HG03159 (cell line): ENCODE measurements around the gene CLINT1.

Experiments
- ATAC-seq: cut with Tn5 transposase; IDR thresholded peaks from one replicate; pipeline ENCODE4 v1.9.1; 2021; ENCODE audit warnings: mild to moderate bottlenecking, moderate library complexity; ENCODE audit not compliant: unreplicated experiment

CLINT1 gene

GRCh38 chr5:157821822-157822622, 36.9 kb downstream of the CLINT1 start:
- no peak for ATAC-seq

GRCh38 chr5:157821405-157821804, 37.5 kb downstream of the CLINT1 start:
- ATAC-seq: no peak

- no peak for ATAC-seq
These were observed 38.2 kb downstream of the CLINT1 start for GRCh38 chr5:157820593-157821252.

DNA sequence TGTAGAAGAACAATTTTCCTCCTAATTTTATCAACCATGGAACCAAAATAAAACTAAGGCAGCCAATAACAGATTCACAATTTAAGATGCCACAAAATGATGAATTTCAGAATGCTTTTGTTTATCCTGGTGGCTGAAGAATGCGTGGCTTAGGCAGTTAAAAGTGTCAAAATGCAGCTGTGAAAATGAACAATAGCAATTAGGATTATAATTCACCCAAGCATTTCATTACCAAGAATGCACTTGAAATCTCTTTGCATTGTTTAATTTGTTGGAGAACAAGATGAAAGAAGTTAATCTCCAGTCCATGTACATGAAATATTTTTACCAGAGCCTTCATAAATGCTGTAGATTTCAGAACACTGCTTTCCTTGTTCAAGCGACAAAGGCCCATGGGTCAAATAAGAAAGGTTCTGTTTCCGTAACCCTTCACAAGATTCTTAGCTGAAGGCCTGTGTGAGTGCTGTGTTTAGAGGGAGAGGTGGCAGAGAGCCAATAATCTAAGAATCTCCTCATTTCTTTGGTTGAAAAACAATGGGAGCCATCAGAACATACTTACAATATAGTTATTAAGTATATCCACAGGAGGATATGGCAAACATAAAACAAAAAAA, 39.3 kb downstream of the CLINT1 start:
- ATAC-seq: no peak

- no peak for ATAC-seq
These were observed 40.6 kb downstream of the CLINT1 start for GRCh38 chr5:157818368-157818767.

DNA sequence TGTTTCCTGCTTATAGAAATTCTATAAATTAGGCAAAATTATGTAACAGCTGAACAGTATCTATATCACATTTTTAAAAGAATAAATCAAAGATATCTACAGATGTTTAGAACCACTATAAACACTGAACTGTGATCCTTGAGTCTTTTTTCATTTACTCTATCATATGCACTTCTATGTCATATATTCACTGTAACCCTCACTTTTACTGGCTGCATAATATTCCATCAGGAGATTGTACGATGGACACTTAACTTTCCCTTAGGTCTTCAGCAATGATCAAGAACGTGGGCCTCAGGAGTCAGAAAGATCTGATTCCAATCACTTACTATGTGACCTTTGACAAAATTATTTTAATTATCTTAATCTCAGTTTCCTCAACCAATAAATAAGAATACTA, 41.0 kb downstream of the CLINT1 start:
- ATAC-seq: no peak

DNA sequence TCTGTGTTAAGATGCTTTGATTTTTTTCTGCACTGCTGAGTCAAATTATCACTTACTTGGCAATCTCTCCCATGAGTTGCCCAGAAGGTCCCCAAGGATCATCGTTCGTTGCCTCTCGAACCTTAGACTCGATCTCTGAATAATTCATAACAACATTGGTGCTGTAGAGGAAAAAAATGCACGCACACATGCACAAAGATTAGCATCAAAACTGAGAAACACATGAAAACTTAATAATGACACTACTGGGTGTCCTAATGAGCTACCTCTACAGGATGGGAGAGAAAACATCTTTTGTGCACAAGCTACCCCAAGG, 41.6 kb downstream of the CLINT1 start:
- ATAC-seq: no peak

DNA sequence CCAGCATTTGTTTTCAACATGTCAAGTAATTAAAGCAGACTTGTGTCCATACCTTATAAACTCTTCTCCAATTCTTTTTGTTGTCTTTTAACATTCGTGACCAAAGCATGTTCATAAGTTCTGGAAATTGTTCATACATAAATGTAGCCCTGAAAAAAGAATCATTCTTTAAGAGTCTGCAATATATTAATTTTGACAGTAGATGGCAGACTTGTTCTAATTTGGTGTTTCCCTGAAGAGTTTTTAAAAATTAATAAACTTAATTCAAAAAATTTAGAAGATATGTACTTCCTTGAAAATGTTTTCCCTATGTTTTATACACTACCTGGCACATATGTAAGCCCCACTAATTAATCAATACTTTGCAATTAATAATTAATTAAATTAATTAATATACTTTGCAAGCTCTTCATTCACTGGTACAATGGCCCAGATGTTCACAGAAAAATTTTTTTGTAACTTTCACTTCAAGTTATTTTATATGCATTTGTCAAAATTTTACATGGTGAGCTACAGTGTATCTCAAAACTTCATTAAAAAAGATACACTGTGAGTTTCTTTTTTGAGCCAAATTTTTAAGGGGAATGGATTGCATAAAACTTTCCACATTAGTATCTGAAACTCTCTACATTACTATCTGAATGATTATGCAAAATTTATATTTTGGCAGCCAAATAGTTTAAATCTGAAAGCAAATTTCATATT, 42.1 kb downstream of the CLINT1 start:
- no peak for ATAC-seq

- ATAC-seq: no peak
These were observed 46.9 kb downstream of the CLINT1 start for GRCh38 chr5:157812086-157812485.

DNA sequence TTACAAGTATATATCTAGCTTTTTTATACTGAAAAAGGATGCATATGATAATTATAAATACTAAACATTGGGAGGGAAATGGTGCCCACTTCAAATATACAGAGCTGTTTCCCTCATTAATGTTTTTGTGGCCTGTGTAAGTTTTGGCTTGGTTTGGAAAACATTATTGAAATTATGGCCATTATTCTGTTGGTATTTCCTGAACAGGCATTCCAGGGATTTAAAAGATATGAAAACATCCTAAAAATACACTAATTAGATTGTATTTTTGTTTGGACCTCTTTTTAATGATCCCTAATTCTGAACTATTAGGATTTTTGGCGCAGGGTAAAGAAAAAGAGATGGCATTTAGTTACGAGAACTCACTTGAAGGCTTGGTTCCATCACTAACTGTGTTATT, 50.9 kb downstream of the CLINT1 start:
- no peak for ATAC-seq

GRCh38 chr5:157802736-157803135, 56.2 kb downstream of the CLINT1 start:
- no peak for ATAC-seq

- ATAC-seq: no peak
These were observed 58.8 kb downstream of the CLINT1 start for GRCh38 chr5:157800137-157800536.

DNA sequence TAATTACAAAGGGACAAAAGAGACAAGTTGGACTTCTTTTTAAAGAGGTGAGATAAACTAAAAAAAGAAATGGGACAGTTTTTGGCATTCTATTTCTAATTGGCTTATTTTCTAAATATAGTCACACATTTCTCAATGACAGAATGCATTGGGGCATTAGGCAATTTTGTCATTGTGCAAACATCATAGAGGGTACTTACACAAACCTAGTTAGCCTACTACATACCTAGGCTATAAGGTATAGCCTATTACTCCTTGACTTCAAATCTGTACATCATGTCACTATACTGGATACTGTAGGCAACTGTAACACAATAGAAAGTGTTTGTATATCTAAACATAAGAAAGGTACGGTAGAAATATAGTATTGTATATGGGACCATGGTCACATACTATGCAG, 59.4 kb downstream of the CLINT1 start:
- ATAC-seq: no peak

GRCh38 chr5:157793301-157793700, 65.6 kb downstream of the CLINT1 start:
- no peak for ATAC-seq

- ATAC-seq: no peak
These were observed 73.1 kb downstream of the CLINT1 start for GRCh38 chr5:157785801-157786200.

DNA sequence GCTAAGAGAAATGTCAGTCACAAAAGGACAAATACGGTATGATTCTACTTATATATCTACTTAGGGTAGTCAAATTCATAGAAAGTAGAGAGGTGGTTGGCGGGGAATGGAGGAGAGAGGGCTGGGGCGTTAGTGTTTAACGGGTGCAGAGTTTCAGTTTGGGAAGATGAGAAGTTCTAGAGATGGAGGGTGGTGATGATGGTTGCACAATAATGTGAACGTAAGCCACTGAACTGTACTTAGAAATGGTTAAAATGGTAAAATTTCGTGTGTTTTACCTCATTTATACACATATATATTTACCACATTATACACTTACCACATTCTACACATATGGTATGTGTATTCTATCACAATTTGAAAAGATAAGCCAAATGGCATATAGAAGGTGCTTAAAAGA, 79.7 kb downstream of the CLINT1 start:
- ATAC-seq: no peak

GRCh38 chr5:157778121-157778805, 80.7 kb downstream of the CLINT1 start:
- ATAC-seq: no peak

- no peak for ATAC-seq
These were observed 86.8 kb downstream of the CLINT1 start for GRCh38 chr5:157772127-157772526.

DNA sequence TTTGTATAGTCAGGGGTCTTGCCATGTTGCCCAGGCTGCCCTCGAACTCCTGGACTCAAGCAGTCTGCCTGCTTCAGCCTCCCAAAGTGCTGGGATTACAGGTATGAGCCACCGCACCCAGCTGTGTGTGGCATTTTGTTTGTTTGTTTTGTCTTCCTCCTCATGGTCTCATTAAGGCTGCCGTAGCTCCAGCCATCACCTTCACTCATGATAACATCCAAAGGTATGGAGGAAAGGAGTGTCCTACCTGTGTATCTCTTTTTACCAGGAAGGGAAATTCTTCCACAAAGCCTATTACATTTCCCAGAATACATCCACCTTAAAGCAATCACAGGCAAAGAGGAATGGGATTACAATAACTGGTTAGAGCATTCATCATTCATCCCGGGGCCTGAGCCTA, 88.3 kb downstream of the CLINT1 start:
- no peak for ATAC-seq

DNA sequence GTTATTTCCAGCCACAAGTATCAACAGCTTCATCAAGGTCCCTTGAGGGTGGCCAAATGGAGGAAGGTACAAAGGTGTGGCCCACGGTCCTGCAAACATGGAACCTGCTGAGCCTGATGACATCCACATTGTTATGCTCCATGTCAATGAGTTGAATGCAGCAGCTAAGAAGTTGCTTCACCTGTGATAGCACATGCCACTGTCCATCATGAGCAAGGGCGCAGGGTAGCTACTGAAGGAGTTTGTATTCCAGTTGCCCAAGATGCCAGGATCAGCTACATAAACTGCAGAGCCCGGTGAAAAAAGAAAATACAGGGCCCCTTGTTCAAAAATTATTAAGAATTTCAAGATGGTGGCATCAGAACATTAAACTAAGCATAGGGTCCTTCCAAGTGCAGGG, 91.3 kb downstream of the CLINT1 start:
- no peak for ATAC-seq

DNA sequence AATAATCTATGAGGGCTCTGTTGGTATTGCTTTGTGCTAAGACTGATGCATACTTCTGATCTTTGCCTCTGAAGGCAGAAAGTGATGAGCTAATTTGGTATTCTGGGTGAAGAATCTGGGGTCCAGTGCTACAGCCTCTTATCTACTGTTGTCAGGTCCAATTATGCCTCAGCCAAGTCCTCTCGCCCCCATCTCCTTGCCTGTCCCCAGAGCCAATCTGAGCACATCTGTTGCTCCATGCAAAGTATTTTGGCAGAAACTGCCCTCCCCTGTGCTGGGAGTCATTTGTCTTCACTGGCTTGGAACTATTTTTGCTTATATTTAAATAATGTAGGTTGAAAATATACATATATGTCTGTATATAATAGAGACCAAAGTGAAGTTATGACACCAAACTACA, 92.0 kb downstream of the CLINT1 start:
- ATAC-seq: no peak
